SK-N-MC (cell line): ENCODE data around the gene DHX36.

Experiments
- EZH2 ChIP-seq: fragments of 200-600 bp; sonication (generic); IDR thresholded peaks from one replicate; pipeline ENCODE4 v1.6.1; 2017; ENCODE audit warnings: antibody characterized with exemption
- POLR2AphosphoS5 ChIP-seq: IDR thresholded peaks from 2 replicates; pipeline ENCODE4 v1.6.1; 2012; ENCODE audit warnings: mild to moderate bottlenecking, low read depth, low read length, borderline replicate concordance

DNA sequence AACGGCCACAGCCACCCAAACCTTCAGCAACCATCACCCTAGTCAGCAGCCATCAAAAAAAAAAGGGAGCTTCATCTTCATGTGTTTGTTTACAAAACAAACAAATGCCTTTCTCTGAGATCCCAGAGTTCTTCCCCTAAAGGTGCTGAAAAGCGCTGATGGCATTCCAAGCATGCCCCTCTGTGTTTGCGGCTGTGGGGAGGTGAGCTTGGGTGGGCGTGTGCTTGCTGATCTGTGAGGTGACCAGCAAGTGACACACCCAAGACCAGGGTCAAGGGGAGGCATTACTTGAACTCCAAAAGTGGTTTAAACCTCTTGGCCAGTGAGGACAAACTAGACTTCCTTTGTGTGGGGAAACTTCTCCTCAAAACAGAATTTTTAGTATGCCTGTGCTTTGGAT lies 81.5 kb downstream of the DHX36 start:
- TF ChIP-seq EZH2: no peak
- TF ChIP-seq POLR2AphosphoS5: no peak
